DND-41 (cell line): ENCODE measurements around the gene HSPBP1.

ENCODE experiments used
- ATAC-seq: fragments of 200-7000 bp; cut with Tn5 transposase; 3 replicates; pipeline ENCODE4 v1.9.1; 2021; ENCODE audit warnings: low read depth; ENCODE audit not compliant: insufficient read depth
- DNase-seq: peaks from one replicate; pipeline ENCODE4 v3.0.0-alpha.2; 2020
- H2AFZ ChIP-seq: 2 replicates; pipeline ENCODE4 v1.6.0; 2012; ENCODE audit warnings: low read depth, low read length
- H3K27ac ChIP-seq: 2 replicates; pipeline ENCODE4 v1.5.1; 2012; ENCODE audit warnings: low read length, inconsistent platforms
- H3K27me3 ChIP-seq: fragments of 200-600 bp; sonication (generic); 2 replicates; pipeline ENCODE4 v1.6.0; 2012; ENCODE audit warnings: low read length, mild to moderate bottlenecking, inconsistent platforms; ENCODE audit not compliant: insufficient read depth, poor library complexity
- H3K36me3 ChIP-seq: 2 replicates; pipeline ENCODE4 v1.5.1; 2012; ENCODE audit warnings: low read length, inconsistent platforms; ENCODE audit not compliant: insufficient read depth
- H3K4me1 ChIP-seq: 2 replicates; pipeline ENCODE4 v1.5.1; 2012; ENCODE audit warnings: mild to moderate bottlenecking, low read length; ENCODE audit not compliant: insufficient read depth
- H3K4me2 ChIP-seq: 2 replicates; pipeline ENCODE4 v1.6.0; 2012; ENCODE audit warnings: mild to moderate bottlenecking, moderate library complexity, low read length, inconsistent platforms; ENCODE audit not compliant: insufficient read depth
- H3K4me3 ChIP-seq, 2 experiments: fragments of 200-600 bp in 1 of 2; shearing (Covaris generic) in 1 of 2; 2 replicates each; pipeline ENCODE4 v1.5.1; 2012 to 2016; ENCODE audit warnings: inconsistent platforms in 2 of 2, low read length in 2 of 2, mild to moderate bottlenecking in 2 of 2, low read depth in 1 of 2, moderate library complexity in 1 of 2
- H3K79me2 ChIP-seq: 2 replicates; pipeline ENCODE4 v1.6.0; 2012; ENCODE audit warnings: low read length, inconsistent platforms; ENCODE audit not compliant: insufficient read depth
- H3K9ac ChIP-seq: 2 replicates; pipeline ENCODE4 v1.6.0; 2012; ENCODE audit warnings: low read depth, mild to moderate bottlenecking, inconsistent platforms, low read length, moderate library complexity
- H3K9me3 ChIP-seq: 2 replicates; pipeline ENCODE4 v1.5.1; 2012; ENCODE audit warnings: low read length, moderate library complexity, mild to moderate bottlenecking, inconsistent platforms; ENCODE audit not compliant: insufficient read depth, severe bottlenecking
- H4K20me1 ChIP-seq: 2 replicates; pipeline ENCODE4 v1.6.0; 2012; ENCODE audit warnings: low read length; ENCODE audit not compliant: insufficient read depth
- CTCF ChIP-seq: IDR thresholded peaks from 2 replicates; pipeline ENCODE4 v1.5.1; 2012; ENCODE audit warnings: borderline replicate concordance, low read length, moderate library complexity, mild to moderate bottlenecking; ENCODE audit not compliant: poor library complexity, severe bottlenecking; ENCODE audit errors: extremely low read depth
- EZH2 ChIP-seq: IDR thresholded peaks from 3 replicates; pipeline ENCODE4 v1.6.1; 2012; ENCODE audit warnings: borderline replicate concordance, low read depth, mild to moderate bottlenecking, moderate library complexity, low read length, inconsistent platforms; ENCODE audit not compliant: severe bottlenecking

HSPBP1 gene

GRCh38 chr19:55269299-55269698 lies 10.6 kb downstream of the HSPBP1 start:
- H3K79me2 ChIP-seq, result peaks cover 6% of the 10 kb centered on the region; the same call in 1 of the 2 replicates
- no peak for DNase-seq
- no peaks in the 10 kb centered on the region for H3K4me1 ChIP-seq
- no peaks in the 10 kb centered on the region for H3K9me3 ChIP-seq
- ATAC-seq, result no peak
- peaks cover 43% of the 10 kb centered on the region for H3K36me3 ChIP-seq
- H4K20me1 ChIP-seq, result peaks cover 2% of the 10 kb centered on the region
- H2AFZ ChIP-seq, result no peak overlapping the region
- TF ChIP-seq EZH2, result no peak
- no peak for TF ChIP-seq CTCF
- H3K9ac ChIP-seq, result no peak overlapping the region
- no peak overlapping the region for H3K27ac ChIP-seq
- H3K4me3 ChIP-seq, result no peak overlapping the region
- H3K4me2 ChIP-seq, result no peak overlapping the region
- no peaks in the 10 kb centered on the region for H3K27me3 ChIP-seq

- Histone ChIP-seq H4K20me1 (peaks cover 2% of the 10 kb centered on the region), H3K9me3 (no peaks in the 10 kb centered on the region), H3K4me2 (no peak overlapping the region), H3K27ac (no peak overlapping the region), H3K4me3 (no peak overlapping the region), H3K27me3 (no peaks in the 10 kb centered on the region), H3K9ac (no peak overlapping the region), H2AFZ (no peak overlapping the region), H3K79me2 (peaks cover 6% of the 10 kb centered on the region; the same call in 1 of the 2 replicates), H3K4me1 (no peaks in the 10 kb centered on the region), H3K36me3 (peaks cover 25% of the 10 kb centered on the region)
- DNase-seq (no peak), ATAC-seq (no peak)
- no peak for TF ChIP-seq CTCF
- no peak for TF ChIP-seq EZH2
Measured at GRCh38 chr19:55266840-55267239, 13.1 kb downstream of the HSPBP1 start.

- DNase-seq, result no peak
- Histone ChIP-seq H3K4me3 (no peak overlapping the region), H2AFZ (no peak overlapping the region), H4K20me1 (peaks cover under 1% of the 10 kb centered on the region), H3K4me2 (no peak overlapping the region), H3K79me2 (peaks cover 6% of the 10 kb centered on the region; the same call in 1 of the 2 replicates), H3K27ac (no peak overlapping the region), H3K9me3 (no peaks in the 10 kb centered on the region), H3K4me1 (no peaks in the 10 kb centered on the region), H3K9ac (no peak overlapping the region), H3K27me3 (no peaks in the 10 kb centered on the region), H3K36me3 (peaks cover 20% of the 10 kb centered on the region)
- TF ChIP-seq CTCF, result no peak
- no peak for TF ChIP-seq EZH2
- no peak for ATAC-seq
Measured at GRCh38 chr19:55266404-55266803, 13.5 kb downstream of the HSPBP1 start.
